CD4-positive, alpha-beta T cell treated with Interleukin-15 for 4 hours (primary cell): ENCODE data around the gene MORN4.
A peak's percentile ranks its signal among the peaks of the same experiment; 100 is the strongest.

Experiments
- DNase-seq: peaks from one replicate; pipeline ENCODE4 v3.0.0-alpha.2; 2020; ENCODE audit warnings: low spot score

MORN4 gene

GRCh38 chr10:97573021-97573420, 60.3 kb downstream of the MORN4 start:
- no peak for DNase-seq

DNA sequence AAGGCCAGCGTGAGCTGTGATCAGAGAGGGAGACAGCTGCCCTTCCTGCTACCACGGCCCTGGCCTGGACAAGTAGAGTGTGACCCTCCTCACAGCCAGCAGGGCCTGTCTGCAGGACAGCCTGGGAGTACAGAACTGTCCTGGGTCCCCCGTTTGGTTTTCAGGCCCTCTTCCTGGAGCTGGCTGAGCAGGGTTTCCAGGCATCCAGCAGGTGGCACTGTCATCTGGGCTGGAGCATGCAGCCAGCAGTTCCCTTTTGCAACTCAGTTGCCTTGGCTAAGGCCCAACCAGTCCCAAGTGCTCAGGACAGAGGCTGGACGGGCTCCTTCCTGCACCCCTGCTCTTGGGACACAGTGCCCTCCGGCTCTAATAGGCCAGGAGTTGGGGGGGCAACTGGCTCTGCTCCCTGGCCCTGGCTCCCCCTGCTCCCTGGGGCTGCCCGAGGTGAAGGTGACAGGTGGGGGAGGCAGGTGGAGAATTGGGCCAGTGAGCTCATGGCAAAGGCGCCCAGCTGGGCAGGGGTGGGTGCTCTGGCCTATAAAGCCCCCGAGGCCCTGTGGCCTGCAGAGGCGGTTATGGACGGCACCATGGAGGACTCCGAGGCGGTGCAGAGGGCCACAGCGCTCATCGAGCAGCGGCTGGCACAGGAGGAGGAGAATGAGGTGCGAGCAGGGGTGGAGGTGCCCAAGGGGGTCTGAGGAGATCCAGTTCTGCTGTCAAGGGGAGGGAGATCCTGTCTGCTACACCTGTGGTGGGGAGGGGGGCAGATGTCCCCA, 60.9 kb downstream of the MORN4 start, which contains the start of gene ANKRD2:
ANKRD2 (plus strand) TSS at position 566 of the 776 bp plus-strand sequence; CDS start at position 576, 10 bp downstream.
- peak; percentile 35 for DNase-seq

- no peak for DNase-seq
Measured at GRCh38 chr10:97571622-97572021, 61.7 kb downstream of the MORN4 start.

GRCh38 chr10:97570789-97571471, 62.4 kb downstream of the MORN4 start:
- DNase-seq = no peak

DNA sequence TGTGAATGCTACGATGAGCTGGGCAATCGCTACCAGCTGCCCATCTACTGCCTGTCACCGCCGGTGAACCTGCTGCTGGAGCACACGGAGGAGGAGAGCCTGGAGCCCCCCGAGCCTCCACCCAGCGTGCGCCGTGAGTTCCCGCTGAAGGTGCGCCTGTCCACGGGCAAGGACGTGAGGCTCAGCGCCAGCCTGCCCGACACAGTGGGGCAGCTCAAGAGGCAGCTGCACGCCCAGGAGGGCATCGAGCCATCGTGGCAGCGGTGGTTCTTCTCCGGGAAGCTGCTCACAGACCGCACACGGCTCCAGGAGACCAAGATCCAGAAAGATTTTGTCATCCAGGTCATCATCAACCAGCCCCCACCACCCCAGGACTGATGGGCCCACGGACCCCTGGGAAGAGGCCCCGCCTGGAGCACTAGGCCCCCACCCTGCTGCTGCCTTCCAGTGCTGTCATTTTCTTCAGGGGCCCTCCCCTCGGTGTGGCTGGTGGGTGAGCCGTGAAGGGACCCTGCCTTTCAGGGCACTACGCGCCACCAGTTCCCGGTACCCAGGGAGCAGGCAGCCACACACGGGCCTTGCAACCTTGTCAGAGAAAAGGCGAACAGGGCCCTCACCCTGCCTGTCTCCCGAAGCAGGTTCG, 63.0 kb downstream of the MORN4 start:
- no peak for DNase-seq

GRCh38 chr10:97567891-97568290, 65.4 kb downstream of the MORN4 start:
- no peak for DNase-seq

GRCh38 chr10:97566336-97566996, 66.8 kb downstream of the MORN4 start:
- DNase-seq = no peak

- no peak for DNase-seq
Measured at GRCh38 chr10:97564776-97565175, 68.5 kb downstream of the MORN4 start.
